SW 1271 (cell line): Measurements from ENCODE around the gene ETNK2.
A peak's percentile ranks its signal among the peaks of the same experiment; 100 is the strongest.

Experiments used
- DNase-seq, 2 experiments: peaks; one replicate each; lab custom pipeline; 2025; lab: John Stamatoyannopoulos, UW

ETNK2 gene, protein sequence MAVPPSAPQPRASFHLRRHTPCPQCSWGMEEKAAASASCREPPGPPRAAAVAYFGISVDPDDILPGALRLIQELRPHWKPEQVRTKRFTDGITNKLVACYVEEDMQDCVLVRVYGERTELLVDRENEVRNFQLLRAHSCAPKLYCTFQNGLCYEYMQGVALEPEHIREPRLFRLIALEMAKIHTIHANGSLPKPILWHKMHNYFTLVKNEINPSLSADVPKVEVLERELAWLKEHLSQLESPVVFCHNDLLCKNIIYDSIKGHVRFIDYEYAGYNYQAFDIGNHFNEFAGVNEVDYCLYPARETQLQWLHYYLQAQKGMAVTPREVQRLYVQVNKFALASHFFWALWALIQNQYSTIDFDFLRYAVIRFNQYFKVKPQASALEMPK

DNA sequence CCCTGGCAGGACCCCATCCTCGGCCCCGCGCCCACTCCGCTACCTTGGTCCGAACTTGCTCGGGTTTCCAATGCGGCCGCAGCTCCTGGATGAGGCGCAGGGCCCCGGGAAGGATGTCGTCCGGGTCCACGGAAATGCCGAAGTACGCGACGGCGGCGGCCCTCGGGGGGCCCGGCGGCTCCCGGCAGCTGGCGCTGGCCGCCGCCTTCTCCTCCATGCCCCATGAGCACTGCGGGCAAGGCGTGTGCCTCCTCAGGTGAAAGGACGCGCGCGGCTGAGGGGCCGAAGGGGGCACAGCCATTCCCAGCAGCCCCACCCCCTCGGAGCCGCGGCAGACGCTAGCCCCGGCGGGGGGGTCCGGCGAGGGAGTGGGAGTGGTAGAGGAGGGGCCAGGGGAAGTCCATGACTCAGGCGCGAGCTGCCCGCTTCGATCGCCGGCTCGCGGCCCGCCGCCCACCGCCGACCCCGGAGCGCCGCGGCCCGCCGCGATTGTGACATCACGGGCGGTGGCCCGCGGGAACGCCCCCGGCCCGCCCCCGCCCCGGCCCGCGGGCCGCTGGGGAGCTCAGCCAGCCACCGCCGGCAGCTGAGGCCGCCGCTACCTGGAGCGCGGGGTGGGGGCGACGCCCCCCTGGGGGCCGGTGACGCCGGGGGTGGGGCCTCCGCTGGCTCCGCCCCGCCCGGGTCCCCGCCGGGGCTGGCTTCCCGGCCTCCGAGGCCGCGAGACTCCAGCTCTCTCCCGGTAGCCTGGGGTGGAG is at the start of gene ETNK2:
TSS of gene ETNK2 (minus strand) at position 493 of the 758 bp plus-strand sequence. CDS start at position 301, 192 bp downstream.
- peak in 1 of 2 experiments; percentile 37 for DNase-seq

DNA sequence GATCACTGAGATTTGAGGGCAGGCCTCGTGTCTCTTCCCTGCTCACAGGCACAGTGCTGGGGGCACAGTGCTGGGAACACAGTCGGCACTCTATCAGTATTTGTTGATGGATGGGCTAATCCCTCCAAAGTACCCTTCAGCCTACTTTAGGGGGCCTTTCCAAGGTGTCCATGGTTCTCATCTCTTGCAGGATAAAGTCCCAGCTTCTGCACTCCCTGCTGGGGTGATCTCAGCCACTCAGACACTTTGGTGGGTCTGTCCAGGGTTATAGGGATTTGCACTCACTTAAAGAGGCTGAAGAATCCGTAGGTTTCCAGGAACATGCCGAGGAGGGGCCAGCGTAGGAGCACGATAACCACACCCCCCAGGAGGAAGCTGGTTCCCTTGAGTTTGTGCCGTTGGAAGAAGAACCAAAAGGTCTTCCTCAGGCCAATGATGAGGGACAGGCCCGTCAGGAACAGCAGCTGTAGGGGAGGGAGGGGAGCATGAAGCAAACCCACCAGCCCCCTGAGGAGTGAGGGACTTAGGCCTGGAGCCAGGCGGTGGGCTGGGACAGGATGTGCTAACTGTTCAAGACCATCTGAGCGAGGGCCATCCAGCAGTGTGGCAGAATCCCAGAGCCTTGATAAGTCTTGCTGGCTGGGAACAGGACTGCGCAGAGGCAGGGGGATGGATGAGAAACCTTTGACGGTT is 49.6 kb upstream of the ETNK2 start:
- DNase-seq: no peak

DNA sequence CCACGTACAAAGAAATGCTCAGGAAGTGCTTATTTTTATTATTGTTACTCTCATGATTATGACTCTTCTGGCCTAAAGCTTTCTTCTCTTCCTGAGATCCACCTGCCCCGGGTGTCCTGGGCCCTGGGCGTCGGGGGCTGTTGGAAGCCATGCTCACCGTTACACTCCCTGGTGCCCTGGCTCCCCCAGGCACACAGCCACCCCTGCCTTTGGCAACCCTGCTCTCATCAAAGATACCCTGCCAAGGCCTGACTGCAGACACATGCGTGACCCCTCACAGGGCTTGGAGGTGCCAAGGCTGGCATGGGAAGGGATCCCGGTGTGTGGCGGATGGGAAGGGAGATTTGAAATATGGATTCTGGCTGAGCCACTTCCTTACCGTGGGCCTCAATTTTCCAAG is 47.7 kb upstream of the ETNK2 start:
- no peak for DNase-seq

DNA sequence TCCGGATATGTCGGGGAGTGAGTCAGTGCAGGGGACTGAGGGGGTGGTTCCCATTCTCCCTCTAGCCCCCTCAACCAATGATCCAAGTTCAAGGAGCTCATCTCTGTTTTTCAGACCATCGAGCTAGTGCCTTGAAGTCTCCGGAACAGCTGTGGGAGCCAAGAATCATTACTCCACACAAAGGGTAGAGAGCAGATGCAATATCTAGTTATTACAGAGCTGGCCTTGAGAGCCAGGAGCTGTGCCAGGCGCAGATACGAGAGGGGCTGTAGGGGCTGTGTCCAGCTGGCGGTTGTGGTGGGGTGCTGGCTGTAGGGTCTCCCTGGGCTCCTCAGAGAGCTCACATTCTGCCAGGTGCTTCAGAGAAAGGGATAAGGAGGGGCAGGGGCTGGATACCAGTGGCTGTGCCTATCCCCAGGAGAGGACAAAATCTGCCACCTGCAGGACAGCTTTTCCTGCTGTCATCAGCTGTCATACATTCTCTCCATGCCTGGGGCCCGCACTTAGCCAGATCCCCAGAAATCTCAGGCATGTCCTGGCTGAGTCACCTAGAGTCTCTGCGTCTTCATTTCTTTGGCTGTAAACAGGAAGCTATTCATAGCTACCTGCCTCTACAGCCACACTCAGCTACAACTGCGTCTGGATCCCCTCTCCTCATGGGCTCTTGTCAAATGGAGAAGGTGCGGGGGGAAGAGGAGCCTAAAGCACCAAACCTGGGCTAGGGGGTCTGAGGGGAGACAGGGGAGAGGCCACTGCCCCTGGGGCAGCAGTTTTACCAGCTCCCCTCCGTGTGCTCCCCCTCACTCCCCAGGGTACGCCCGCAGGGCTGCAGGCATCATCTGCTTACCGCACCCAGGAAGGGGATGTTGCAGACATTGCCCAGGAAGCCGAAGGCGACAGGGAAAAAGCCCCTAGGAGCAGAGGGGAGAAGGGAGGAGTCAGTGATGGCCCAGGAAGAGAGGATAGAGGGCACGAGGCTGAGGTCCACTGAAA is 46.8 kb upstream of the ETNK2 start:
- peak; percentile 80 for DNase-seq

DNA sequence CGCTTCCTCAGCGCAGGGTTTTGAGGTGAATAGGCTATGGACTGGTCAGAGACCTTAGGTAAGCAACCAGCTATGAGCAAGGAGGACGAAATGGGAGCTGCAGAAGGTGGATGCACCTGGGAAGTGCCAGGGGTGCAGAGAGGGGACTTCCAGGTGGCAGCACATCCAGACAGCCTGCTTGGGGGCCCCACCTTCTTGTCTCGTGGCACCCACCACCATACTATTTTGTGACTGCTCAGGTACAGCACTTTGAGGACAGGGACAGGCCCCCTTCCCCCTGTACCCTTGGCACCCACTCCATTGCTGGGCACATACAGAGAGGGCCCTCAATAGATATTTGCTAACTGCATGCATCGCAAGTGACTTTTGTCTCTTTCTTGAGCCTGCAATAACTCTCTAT is 45.2 kb upstream of the ETNK2 start:
- DNase-seq: no peak

DNA sequence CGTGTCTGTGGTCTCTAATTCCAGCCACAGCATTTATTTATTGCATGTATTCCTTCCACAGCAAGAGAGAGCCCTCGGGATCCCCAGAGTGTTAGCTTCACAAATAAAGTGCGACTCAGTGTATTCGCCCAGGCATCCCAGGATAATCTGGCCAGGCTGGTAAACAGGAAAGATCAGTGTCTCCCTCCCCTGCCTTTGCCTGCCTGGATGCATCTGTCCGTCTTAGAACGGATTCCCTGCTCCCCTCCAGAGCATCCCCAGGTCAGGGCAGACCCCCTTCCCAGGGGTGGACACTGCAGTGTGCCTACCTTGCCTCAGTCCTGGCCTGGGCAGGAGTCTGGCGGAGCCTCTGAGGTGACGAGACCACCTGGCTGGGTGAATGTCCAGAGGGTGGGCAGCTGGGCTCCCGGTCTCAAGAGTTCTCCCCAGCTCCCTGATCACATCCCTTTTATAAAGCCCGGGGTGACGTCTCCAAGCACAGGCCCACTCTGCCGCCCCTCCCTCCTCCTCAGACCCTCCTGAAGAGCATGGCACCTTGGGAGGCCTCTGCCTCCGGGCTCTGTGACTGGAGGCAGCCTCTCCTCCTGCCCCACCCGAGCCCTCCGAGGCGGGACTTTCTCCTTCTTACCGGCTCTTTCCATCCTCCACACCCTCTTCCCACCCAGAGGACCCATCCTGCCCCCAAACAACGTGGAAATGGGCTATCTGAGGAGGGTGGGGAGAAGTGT is 44.4 kb upstream of the ETNK2 start, which contains the start of gene KISS1:
TSS of gene KISS1 (minus strand) at position 424 of the 728 bp plus-strand sequence. CDS start 3,615 bp downstream, outside the sequence.
- DNase-seq: no peak

DNA sequence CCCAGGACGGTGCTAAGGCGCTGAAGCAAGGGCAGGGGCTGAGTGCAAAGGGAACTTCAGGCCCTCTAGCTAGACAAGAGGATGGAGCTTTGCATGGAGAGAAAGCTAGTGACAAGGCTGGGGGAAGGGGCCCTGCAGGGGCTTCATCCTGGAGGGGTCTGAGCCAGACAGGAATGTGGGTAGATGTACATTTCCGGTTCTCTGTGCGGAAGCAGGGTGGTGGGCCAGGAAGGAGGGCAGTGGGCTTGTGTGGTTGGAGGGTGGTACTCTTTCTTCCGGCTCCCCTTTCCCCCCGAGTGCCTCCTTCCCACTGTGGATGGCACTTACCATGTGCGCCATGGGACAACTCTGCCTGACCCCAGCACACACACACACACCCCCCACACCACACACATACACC is 42.9 kb upstream of the ETNK2 start:
- DNase-seq: no peak

DNA sequence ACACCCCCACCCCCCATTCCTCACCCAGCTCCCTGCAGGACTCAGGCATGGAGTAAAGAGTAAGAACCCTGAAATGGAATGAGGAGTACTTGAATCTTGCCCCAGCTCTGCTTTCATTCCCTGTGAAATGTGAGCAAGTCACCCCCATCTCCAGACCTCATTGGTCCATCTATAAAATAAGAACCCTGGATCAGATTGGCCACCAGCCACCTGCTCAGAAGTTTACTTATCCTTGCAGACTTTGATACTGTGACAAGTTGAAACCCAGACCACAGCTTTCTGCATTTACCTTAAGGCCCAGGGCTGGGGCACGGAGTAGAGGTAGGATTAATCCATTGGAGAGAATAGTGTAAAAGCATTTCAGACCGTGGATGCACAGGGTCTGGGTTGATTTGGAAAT is 42.2 kb upstream of the ETNK2 start:
- DNase-seq: no peak

DNA sequence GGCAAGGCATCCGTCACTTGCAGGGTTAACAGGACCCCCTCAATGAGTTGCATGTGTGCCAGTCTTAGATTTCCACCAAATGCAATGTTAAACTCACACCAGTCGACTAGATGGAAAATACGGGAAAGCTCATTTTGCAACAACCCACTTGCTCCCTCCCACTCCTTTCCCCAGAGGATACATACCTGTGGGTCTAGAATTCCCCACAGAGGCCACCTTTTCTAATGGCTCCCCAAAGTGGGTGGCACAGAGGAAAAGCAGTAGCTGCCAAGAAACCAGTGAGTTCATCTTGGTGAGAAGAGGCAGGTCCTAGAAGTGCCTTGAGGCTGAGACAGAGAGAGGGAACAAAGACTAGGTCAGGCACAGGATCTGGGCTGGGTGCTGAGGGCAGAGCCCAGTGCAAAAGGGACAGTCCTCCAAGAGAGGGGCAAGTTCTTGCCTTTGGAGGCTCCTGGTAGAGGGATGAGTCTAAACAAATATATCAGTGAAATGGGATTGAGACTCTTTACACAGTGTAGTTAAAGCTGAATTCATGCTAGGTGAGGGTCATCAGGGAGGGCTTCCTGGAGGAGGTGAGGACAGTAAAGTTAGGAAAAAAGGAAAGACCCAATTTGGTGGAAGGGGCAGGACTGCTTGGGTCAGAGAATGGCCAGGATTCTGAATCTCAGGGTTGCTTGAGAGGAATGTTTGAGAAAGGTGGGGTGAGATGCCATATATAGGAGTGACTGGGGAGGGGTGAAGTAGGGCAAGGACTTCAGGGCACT is 40.9 kb upstream of the ETNK2 start:
- DNase-seq: no peak

DNA sequence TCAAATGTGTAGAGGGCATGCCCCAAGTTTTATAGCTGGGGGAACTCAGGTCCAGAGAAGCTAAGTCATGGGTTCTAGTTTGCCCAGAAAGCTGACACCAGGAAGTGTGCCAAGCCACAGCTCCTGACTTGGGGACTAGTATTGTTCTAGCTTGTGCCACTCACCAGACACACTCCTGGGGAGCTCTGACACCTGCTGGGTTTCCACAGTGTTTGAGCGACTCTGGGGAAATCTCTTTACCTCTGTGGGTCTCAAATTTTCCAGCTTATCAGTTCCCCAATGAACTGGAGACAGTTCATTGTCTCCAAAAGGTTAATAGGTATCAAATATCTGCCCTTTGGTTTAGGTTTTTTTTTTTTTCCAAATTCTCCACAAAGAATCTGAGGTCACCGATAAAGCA is 40.2 kb upstream of the ETNK2 start:
- no peak for DNase-seq

DNA sequence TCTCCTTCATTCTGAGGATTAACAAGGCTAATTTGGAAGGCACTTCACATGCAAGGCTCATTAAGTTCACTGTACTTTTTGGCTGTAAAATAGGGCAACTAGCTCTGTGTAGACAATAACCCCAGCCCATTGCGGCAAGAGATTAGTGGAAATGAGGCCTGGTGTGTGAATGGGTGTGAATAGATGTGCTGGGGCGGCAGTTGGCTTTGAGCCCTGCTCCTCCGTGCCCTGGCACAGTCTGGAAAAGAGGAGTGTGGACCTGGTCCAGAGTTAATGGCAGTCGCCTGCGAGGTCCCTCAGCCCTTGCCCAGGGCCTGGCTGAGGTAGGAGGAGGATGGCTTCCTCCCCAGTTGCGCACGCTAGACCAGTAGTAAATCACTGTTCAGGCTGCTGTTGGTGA is 39.6 kb upstream of the ETNK2 start:
- no peak for DNase-seq

DNA sequence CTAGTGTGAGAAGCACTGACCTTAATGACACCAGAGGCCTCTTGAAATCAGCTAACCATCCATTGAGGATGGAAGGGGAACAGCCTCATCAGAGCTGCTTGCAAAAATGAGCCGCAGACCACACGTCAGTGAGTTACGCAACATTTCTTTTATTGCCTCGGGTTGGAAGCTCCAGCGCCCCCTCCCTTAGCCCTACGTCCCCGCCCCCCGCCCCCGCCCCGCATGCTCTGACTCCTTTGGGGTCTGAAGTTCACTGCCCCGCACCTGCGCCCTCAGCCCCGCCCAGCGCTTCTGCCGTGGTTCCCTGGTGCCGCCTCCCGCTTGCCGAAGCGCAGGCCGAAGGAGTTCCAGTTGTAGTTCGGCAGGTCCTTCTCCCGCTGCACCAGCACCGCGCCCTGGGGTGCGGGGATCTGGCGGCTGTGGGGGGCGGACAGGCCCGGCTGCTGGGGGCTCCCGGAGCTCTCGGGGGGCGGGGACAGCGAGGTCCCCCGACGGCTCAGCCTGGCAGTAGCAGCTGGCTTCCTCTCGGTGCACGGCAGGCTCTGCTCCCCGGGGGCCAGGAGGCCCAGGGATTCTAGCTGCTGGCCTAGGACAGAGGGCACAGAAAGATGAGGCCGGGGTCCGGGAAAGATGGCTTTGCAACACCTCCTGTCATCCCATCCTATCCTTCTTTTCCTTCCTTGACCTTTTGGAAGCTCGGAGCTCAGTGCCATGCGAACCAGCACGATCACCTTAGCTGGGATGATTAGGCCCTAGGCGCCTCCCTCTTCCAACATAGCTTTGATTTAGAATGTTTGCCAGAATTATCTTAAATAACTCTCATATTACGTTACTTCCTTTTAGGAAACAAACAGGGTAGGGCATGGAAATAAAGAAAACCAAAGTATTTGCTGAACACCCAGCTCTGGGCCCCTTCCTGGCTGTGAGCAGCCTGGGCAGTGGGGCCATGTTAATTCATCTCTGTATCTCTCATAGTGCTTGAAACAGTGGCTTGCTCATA is 38.7 kb upstream of the ETNK2 start:
- DNase-seq: no peak

DNA sequence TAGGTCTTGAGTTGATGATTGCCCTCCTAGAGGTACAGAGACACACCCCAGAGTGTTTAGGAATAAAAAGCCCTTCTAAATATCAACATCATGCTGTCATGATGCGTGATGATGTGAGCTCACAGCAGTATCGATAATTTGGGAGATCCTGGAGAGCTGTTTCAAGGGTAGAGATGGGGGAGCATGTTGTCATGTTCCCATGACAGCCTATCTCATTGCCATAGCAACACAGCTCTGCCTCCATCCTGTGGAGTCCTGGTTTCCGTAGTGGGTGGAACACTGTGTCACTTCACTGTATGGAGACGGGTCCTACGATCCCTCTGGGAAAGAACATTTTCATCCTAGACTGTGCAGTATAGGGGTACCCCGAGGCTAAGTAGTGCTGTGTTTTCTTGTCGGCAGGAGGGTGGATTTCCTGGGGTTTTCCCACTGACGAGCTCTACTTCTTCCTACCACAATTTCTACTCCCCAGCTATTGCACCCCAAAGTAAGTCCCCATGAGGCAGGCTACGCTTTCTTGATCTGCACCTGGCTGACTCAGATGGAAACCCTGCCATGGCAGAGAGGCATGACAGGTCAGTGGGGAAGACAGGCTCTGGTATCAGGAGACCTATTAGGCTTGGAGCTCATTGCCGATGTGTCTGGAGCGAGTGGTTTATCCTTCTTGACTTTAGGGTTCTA is 37.3 kb upstream of the ETNK2 start:
- DNase-seq: no peak

DNA sequence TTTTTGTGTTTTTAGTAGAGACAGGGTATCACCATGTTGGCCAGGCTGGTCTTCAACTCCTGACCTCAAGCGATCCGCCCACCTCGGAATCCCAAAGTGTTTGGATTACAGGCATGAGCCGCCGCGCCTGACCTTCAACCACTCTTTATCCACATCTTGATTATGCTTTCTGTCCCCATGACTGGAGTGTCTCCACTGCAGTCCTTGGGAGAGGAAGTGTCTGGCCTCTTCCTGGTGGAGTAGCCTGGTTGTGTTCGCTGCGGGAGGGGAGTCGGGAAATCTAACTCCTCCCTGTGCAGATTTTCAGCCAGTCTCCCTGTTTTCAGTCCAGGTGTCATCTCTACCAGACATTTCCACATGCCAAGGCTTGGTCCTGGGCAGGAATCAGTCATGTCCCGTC is 34.8 kb upstream of the ETNK2 start:
- no peak for DNase-seq

DNA sequence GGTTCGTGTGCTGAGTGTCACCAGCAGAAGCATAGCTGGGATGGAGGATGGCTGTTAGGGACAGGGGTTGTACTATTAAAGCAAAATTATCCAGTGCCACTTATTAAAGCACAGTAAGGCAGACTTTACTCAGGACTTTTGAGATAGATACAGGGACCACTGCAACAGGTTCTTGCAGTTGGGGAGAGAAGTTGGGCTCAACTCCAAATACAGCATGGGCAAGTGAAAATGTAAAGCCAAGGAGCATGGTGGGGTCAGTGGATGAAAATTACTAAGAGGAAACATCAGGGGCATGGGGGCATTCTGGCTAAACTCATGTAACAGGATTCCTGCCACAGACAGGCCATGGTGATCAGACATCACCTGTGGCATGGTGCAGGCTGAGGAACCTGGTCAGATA is 29.3 kb upstream of the ETNK2 start:
- DNase-seq: no peak

DNA sequence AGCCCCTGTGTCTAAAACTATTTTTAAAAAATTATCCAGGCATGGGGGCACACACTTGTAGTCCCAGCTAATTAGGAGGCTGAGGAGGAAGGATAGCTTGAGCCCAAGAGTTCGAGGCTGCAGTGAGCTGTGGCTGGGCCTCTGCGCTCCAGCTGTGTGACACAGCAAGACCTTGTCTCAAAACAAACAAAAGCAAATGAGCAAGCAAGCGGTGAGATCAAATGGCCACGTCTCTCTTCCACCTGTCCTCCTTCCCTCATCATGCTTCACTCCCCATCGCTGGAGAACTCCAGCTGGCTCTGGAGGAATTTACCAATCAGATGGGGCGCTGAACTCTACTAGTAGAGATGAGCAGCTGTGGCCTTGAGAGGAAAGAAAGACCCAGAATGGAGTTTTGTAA is 28.3 kb upstream of the ETNK2 start:
- DNase-seq: no peak

DNA sequence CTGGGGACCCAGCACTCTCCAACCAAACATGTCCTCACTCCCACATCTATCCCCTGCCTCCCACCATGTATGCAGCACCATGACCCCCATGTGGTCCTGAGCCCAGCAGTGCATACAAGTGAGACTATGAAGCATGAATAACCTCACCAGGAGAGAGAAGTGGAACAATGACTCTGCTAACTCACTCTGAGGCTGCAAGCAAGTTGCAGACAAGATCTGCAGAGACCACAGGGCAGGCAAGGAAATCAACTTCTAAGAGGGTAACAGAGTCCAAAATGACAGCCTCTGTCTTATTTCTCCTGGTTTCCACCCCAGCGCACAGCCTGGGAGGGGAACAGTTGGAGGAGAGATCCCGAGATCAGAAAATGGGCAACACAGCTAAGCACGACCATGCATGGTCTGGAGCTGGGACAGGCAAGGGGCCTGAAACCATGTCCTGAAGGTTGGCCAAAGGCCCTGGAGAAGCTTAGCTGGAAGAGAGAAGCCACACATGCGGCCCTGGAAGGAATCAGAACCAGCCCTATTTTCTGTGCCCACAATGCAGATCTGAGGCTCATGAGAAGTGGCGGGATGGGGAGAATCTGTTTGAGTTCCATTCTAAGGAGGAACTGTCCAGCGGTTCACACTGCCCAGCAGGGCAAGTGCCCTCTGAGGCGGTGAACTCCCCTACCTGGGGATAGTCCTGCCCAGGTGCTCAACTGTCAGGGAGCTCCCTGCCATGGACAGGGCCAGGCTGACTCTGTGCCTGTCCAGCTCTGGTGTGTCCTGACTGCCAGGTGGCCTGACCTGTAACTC is 26.8 kb upstream of the ETNK2 start:
- no peak for DNase-seq
